T-helper 2 cell (primary cell): ENCODE results near the gene CMTM2.

ENCODE experiments used
- DNase-seq, 5 experiments: peaks; one replicate each; pipeline versions ENCODE4 v3.0.0 to v3.0.0-alpha.2; 2012 to 2022

CMTM2 gene

GRCh38 chr16:66636199-66636598 is 56.9 kb downstream of the CMTM2 start:
- DNase-seq = no peak

DNA sequence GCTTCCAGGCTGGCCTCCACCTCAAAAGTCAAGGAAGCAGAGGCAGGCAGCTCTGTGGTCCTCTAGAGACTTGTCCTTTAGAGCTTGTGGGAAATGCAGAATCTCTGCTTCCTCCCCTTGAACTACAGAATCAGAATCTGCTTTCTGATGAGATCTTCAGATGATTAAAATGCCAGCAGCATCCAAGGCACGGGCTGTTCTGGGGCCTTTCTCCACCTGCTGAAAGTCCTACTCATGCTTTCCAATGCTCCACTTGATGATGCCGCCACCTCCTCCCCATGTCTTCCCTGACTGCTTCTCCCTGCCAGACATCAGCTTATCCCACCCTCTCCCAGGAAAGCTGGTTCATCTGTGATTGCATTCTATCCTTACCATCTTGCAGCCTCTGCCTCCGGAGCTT is 58.5 kb downstream of the CMTM2 start:
- no peak for DNase-seq
